Upper lobe of left lung (tissue), 4 donors: ENCODE measurements around the gene FKBP1A.

Source experiments
- CTCF ChIP-seq, 6 experiments: fragments of 450-650 bp in 4 of 6; fragments of 200-600 bp in 2 of 6; sonication (generic) in 2 of 6; IDR thresholded peaks; one replicate each; pipeline ENCODE4 v1.5.1; 2016 to 2019; ENCODE audit warnings: antibody characterized with exemption in 6 of 6
- POLR2AphosphoS5 ChIP-seq, 2 donors: sonication (generic); formaldehyde crosslinking; IDR thresholded peaks; one replicate each; pipeline ENCODE4 v1.5.1; 2017; ENCODE audit warnings: antibody characterized with exemption in 2 of 2

GRCh38 chr20:1341561-1342265 is 51.1 kb downstream of the FKBP1A start:
- TF ChIP-seq POLR2AphosphoS5 (IDR thresholded peaks at IDR 0.05) (no peak), CTCF (IDR thresholded peaks at IDR 0.05) (no peak)
